Gastrocnemius medialis (tissue), 4 donors: ENCODE measurements around the gene PDHX.

Source experiments
- CTCF ChIP-seq, 5 experiments: fragments of 450-650 bp in 3 of 5; fragments of 200-600 bp in 2 of 5; sonication (generic) in 2 of 5; IDR thresholded peaks in 4 of 5; conservative IDR thresholded peaks in 1 of 5; 1 replicate in 4 of 5; 2 replicates in 1 of 5; pipeline ENCODE4 v1.5.1; 2016 to 2019; ENCODE audit warnings: antibody characterized with exemption in 5 of 5, mild to moderate bottlenecking in 3 of 5, moderate library complexity in 3 of 5
- POLR2A ChIP-seq, 2 donors: fragments of 450-650 bp; IDR thresholded peaks; one replicate each; pipeline ENCODE4 v1.6.1; 2017; ENCODE audit warnings: antibody characterized with exemption in 2 of 2, mild to moderate bottlenecking in 2 of 2, moderate library complexity in 2 of 2

GRCh38 chr11:35042913-35043312 lies 126.5 kb downstream of the PDHX start:
- TF ChIP-seq POLR2A (IDR thresholded peaks at IDR 0.05) (no peak), CTCF (IDR thresholded peaks at IDR 0.05 in 4 of 5, conservative IDR thresholded peaks at IDR 0.05 in 1 of 5) (no peak)
